Measurements from ENCODE around the gene SPDL1.

The SPDL1 gene, protein sequence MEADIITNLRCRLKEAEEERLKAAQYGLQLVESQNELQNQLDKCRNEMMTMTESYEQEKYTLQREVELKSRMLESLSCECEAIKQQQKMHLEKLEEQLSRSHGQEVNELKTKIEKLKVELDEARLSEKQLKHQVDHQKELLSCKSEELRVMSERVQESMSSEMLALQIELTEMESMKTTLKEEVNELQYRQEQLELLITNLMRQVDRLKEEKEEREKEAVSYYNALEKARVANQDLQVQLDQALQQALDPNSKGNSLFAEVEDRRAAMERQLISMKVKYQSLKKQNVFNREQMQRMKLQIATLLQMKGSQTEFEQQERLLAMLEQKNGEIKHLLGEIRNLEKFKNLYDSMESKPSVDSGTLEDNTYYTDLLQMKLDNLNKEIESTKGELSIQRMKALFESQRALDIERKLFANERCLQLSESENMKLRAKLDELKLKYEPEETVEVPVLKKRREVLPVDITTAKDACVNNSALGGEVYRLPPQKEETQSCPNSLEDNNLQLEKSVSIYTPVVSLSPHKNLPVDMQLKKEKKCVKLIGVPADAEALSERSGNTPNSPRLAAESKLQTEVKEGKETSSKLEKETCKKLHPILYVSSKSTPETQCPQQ

DNA sequence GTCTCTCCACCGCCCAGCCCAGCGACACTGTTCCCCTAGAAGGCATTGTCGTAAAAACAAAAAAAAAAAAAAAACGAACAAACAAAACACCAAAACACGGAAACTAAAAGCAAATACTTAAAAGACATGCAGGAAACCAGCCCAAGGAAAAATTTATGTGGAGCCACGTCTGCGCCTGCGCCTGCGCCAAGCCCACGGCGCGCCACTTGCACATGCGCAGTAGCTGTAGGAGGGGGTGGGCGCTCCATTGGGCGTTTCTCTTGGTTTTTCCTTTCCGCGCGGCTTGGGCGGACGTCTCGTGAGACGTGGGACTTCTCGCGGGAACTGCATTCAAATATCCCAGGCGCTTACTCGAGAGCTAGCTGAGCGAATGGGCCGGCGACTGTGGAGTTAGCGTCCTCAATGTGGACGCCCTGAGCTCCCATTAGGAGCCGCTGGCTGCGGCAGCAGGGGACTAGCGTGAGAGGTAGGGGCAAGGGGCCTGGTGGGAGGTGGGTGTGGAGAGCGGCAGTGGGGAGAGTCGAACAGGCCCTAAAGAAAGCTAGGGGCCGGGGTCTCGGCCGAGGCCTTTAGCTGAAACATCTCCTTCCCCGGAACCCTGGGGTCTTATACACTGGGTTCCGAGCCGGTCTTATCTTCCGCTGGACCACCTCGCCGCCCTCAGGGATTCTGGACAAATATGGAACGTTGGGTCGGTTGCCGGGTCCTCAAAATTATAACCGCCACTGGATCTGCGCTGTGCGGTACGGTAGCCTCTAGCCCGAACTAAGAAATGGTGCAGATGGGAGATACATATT is at the start of gene SPDL1:
SPDL1 (plus strand) TSS at position 350 of the 797 bp plus-strand sequence. CDS start 4,644 bp downstream, outside the sequence.
- DNase-seq (ENCODE audit: low read depth), result peak; percentile 88

DNA sequence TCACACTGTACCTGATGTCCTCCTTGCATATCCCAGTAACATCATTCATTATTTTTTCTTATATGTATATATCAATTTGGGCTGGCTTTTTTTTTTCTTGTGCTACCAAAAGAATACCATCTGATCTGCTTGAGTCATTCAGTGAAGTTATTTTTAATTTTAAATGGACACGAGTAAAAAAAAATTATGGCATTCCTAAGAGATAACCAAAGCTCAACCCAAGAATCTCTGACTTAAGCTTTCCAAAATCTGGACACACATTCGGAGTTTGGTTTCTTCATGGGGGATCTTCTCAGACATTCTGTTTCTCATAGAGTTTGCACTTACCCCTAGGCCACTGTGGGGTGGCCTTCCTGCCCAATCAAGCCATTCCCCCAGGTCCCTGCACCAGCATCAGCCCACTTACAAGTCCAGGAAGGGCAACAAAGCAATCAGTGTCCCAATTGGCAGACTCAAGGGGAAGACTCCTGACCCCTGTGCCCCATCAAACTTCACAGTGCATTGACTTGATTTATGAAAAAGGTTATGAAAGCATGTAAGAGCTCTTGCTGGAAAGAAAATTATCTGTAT is 49.2 kb upstream of the SPDL1 start:
- no peak for DNase-seq (ENCODE audit: low read depth)

DNA sequence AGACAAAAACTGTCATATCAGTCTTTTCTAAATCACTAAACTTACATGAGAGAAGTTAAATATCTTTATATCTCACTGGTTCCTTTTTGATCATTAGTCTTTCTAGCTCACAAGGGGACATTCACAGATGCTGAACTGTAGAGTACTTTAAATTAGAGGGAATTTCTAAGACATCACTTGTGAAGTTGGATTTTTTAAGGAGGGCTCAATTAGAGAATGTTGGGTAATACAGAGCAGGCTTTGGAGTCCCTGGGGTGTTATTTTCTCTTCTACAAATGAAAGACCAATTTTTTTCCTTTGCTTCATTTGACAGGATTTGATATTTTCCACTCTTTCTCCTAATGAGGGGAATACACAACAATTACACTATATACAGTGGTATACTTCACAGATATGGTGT is 48.6 kb upstream of the SPDL1 start:
- DNase-seq (ENCODE audit: low read depth), result no peak

DNA sequence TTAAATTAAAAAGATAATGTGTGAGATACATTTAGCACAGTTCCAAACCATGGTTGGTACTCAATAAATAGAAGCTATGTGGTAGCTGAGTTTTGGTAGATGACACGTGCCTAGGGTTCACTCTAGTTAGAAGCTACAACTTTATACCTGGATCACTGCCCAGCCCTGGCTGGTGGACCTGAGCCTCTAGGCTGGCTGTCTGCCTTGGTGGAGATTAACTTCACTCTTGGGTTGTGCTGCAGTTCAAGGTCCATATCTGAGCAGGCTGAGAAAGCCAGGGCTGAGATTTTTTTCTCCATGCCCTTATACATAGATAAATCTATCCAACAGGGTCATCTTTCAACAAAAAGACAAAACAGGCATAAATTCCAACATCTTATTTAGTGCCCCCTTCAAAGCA is 44.6 kb upstream of the SPDL1 start:
- DNase-seq (ENCODE audit: low read depth), result no peak

DNA sequence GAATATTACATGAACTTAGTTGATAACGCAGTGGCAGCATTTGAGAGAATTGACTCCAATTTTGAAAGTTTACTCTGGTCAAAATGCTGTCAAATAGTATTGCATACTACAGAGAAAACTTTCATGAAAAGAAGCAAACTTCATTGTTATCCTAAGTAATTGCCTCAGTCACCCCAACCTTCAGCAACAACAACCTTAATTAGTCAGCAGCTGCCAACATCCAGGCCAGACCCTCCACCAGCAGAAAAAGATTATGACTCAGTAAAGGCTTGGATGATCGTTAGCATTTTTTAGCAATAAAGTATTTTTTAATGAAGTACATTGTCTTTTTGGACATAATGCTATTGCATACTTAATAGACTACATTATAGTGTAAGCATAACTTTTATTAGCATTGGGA is 40.8 kb upstream of the SPDL1 start:
- no peak for DNase-seq (ENCODE audit: low read depth)

DNA sequence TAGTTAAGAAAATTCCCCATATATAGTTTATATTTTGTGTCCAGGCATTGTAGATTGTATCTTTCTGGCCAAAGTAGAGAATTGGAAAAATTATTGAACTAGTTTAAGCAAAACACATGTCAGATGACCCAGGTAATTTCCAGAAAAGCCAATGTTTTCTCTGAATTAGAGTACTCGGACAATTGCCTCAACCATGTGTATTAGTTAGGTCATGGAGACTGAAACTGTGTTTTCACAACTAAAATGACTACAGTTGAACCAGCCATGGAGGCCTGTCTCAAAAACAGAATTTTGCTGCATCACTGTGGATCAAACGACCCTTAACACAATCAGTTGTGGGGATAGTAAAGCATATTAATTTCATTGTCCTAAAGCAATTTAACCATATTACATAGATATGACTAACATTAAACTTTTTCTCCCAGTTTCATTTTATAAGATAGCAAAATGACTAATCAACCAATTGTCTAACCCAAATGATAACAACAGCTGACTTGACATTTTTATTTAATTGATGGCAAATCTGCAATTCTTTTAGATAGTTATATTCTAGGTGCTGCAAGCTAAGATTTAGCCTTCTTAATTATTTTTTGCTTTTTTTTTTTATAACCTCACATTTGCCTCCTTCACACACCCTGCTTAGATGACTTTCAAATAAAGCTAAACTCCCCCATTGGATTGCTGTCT is 39.2 kb upstream of the SPDL1 start:
- no peak for DNase-seq (ENCODE audit: low read depth)

DNA sequence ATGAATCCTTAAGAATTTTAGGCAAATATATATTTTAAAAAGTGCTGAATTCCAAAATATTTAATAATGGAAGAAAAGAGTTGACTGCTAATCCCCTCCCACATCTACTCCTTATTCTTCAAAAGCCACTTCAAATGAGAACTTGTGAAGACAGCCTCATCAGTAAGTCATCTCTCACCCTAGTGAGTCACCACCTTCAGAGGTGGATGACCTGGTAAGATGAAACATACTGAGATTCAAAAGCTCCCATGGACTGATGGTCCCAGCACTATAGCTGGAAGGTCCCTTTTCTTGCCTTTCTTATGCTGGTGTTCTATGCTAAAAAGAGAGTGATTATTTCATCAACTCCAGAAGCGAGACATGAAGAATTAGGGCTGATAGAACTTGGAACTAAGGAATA is 37.8 kb upstream of the SPDL1 start:
- DNase-seq (ENCODE audit: low read depth), result no peak

DNA sequence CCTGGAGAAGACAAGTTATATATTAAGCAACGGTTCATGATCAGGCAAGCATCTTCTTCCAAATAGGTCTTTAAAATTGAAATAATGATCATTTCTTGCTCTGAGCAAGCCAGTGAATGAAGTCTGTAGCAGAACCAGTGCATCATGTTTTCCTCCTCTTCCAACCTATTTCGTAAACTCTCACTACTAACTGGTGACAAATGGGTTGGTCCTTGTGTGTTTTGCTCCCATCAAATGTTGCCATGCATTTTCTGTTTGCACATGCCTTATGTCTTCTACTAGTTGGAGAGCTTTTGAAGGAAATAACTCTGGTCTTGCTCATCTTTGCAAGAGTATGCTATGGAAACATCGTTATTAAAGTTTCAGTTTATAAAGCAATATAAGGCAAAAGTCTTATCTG is 37.2 kb upstream of the SPDL1 start:
- DNase-seq (ENCODE audit: low read depth), result no peak

DNA sequence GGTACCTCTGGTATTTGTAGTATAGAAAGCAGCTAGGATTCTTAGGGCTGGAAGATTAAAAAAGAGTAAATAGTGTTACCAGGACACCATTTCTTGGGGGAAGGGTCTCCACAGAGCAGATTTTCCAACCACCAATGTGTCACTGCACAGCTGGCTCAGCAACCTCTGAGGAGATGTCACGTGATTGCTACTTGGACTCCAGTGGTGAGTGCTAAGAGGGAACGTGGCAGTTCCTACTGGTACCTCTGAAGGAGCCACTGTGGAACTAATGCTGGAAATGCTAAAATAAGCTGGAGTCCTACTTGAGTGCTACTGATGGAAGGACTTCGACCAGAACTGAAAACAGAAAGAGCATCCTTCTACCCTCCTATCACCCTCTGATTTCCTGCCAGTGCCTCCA is 36.1 kb upstream of the SPDL1 start:
- DNase-seq (ENCODE audit: low read depth), result no peak

DNA sequence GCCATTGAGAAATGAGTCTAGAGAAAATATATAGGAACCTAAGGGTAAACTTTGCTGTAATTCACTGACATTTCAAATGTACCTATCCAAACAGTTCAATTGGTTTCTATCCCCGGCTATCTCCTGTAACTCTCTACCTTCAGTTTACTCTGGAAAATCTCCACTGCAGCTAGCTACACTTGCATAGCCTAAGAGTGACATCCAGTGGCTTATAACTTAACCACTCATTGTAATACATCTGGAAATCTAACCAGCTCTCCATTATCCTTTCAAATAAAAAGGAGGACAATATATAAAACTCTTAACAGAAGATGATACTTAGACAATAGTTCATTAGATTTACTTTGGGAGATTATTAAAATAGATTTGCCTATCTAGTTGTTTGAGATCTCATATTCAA is 35.3 kb upstream of the SPDL1 start:
- DNase-seq (ENCODE audit: low read depth), result no peak

DNA sequence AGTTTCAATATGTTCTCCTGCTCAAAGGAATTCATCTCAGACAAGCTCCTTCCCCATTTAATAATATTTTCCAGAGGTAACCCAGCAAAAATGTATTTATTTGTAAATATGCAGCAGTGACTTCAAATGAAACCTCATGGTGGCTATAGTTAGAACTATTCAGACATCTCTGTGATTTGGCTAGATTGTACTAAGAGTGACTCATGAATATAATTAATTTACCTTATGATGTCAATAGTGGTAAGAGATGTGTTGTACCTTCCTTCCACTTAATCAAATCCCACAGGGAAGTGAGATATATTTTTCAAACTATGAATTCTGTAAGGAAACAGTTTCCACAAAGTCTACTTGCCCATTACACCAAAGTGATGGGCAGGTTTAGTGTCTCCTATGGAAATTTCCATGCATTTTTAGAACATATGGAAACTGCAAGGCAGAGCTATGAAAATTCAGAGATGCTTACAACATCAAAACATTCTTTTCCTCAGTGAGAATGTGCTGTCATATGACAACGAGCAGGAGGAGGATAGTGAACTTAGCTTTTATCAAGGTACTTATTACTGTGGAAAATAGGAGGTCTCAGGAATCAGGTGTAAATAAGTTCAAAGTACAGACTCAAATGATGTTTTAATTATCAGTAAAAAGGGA is 34.0 kb upstream of the SPDL1 start:
- DNase-seq (ENCODE audit: low read depth), result no peak

DNA sequence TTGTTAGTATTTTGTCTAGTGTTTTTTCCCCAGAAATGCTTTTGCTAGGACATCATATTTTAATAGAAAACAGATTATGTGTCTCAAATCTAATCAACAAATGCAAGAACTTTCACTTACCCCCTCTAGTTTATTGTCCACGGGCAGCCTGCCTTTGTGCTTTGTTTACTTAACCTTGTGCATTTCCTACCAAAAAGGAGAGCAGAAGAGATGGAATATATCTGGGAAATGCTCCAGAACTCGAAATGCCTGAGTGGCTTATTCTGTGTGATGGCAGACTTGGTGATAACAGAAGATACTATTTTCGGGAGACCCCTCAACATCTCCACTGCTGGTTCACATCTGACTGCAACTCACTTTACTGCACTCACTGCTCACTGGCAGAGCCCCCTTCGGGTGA is 33.3 kb upstream of the SPDL1 start:
- no peak for DNase-seq (ENCODE audit: low read depth)

DNA sequence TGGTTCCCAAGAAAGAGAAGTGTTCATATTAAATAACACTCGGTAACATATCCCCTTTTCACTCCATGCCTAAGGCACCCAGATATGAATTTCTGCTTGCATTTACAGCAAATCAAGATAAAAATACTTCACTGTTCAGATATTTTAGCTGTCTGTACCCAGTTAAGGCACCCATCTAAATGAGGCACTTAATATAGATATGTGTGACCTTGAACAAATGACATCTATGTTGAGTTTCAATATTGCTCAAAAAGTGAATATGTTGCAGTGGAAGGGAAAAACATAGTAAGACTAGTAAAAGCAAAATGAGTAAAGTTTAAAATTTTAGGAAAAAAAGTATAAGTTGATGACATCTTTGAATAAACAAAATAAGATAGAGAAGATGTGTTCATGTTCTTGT is 32.4 kb upstream of the SPDL1 start:
- DNase-seq (ENCODE audit: low read depth), result no peak

DNA sequence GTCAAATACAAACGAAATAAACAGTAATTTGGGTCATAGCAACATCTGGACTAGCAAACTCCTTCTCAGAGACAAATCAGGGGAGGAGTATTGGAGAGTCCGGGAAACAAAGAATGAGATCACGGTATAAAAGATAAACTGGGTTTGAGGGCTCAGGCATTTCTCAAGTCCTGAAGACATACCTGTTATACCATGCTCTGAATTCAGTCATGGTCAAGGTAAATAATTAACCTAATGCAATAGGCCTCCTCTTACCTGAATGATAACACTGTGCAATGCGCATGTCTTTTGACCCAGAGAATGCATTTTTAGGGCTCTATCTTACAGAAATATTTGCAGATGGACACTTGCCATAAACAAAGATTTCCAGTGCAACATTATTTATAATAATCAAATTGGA is 31.9 kb upstream of the SPDL1 start:
- no peak for DNase-seq (ENCODE audit: low read depth)

DNA sequence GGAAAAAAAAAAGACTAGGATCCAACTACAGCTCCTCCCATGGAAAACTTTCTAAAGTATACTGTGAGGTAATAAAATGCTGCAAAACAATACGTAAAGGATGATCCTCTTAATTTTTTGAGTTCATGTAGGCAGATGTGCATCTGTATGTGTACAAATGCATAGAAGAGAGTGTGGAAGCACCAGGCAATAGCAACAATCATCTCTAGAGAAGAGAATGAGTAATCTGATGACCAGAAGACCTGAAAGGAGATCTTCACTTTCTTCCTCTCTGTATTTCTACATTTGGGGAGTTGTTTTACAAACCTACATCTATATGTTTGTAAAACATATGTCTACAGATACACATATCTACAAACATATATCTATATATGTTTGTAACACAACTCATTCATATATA is 29.3 kb upstream of the SPDL1 start:
- no peak for DNase-seq (ENCODE audit: low read depth)

DNA sequence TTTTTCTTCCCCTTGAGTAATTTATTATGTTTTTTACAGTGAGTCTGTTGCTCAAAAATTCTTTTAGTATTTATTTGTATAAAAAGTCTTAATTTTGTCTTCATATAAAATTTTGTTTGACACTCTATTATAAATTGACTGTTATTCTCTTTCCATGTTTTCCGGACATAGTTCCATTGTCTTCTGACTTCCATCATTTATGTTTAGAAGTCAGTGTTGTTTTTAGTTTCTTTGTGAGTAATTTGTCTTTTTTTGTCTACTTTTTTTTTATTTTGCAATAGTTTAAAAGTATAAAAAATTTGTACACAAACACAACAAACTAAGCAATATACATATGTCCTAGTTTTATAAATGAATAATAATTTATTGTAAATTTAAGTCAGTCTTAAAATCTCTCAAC is 25.7 kb upstream of the SPDL1 start:
- no peak for DNase-seq (ENCODE audit: low read depth)

DNA sequence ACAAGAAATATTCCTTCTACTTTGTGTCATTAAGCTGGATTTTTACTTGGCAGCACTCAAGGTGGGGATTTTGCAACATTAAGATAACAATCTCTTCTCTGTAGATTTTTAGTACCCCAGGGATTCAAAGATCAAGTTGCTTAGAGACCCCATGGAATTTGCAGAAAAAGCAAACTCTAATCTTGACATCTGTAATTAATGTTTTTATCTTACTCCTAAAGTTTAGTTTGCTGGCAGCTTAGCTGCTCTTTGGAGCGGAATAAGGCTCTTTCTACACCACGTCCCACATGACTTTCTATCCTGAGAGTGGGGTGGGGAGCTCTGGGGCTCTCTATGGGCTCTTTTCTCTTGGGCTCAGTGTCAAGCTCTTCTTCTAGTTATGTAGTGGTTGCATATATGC is 21.7 kb upstream of the SPDL1 start:
- no peak for DNase-seq (ENCODE audit: low read depth)

DNA sequence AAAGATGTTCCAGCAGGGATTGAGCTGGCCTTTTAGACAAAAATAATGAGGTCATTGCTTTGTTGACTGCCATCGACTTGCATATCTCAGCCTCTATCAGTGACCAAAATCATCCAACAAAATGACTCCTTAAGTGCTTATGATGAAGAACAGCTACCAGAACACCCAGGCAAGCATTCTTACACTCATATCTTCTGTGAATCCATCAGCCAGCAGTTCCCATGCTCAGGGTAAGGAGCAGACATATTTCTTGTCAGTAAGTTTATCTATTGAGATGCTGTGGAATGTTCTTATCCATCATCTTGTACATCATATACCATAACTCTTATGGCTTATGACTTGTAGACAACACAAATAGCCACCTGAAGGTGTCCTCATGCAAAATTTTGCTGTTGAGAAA is 20.2 kb upstream of the SPDL1 start:
- DNase-seq (ENCODE audit: low read depth), result no peak

DNA sequence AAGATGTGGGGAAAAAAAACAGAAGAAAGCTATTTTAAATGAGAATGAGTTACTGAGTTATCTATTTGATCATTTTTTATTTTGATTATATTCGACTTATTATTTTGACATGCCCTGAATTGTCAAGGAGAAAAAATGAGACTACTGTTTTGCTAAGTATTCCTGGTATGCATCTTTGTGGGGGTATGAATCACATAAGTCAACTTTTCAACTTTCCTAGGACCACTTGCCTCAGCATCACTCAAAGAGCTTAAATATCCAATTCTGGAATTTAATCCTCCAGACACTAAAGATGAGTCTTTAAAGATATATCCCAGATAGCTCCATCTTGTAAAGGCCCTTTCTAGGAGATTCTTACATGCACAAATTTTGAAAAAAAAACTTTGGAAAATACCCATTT is 17.4 kb upstream of the SPDL1 start:
- DNase-seq (ENCODE audit: low read depth), result no peak

DNA sequence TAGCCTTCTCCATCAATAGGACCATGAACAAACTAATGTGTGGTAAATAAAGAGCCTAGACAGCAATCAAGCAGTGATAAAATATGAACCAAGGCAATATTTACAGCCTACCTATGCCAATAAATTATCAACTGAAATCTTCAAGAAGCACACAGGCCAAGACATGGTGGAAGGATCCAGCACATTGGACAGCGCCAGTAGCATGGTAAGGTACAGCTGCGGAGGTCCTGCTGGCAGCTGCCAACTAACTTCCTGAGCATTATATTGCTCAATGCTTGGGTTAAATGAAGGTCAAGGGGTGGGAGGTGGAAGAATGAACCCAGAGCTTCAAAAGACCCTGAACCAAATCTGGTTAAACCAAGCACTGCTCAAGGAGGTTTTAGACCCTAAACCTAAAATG is 16.5 kb upstream of the SPDL1 start:
- no peak for DNase-seq (ENCODE audit: low read depth)

DNA sequence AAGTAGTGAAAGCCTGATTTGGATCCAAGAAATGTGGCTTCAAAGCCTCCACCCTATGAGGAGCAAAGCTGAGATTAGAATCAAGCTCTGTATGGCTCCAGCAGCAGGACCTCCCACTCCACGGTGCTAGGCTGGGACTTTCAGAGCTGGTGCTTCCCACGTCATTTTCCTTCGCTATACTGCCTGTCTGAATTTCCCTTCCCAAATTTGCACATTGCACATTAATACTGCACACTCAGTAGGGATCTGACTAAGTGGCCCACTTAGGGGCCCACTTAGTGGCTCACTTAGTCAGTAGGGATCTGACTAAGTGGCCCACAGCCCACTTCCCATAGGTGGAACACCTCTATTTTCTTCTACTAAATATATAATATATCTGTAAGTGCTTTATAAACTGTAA is 14.1 kb upstream of the SPDL1 start:
- DNase-seq (ENCODE audit: low read depth), result no peak

DNA sequence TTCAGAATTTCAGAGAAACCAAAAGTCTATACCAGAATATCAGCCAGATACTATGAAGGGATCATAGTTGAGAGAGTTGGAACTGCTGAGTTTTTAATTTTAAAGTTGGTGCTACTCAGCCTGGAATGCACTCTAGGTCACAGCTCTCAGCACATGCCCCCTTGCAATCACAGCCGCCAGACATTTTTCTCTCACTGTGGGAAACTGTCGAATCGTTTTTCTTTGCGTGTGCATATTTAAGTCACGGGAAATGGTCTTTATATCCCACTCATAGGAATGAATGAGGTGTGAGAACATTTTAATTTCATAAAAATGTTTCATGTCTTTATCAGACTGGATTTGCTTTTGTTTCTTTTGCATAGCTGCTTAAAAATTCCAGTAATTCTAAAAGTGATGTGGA is 12.2 kb upstream of the SPDL1 start:
- DNase-seq (ENCODE audit: low read depth), result no peak

All from activated T-helper 9 cell treated with anti-CD3 and anti-CD28 coated beads, Interleukin-2, amount 50 U/mL, for 16 hours (primary cell).